ENCODE data around the gene KCNG2. TPM values are rescaled to one million over a fixed set of nuclear protein-coding genes. Genes with fewer than 3 reads are reported as not detected.
"Not testable (repeated sequence)": the region's sequence is repeated elsewhere in the genome, so short reads cannot be mapped to it uniquely, and the experiment has no call there.

KCNG2 gene
- polyA plus RNA-seq, 4 donors, result 0.11 to 0.55 (median 0.35) TPM

DNA sequence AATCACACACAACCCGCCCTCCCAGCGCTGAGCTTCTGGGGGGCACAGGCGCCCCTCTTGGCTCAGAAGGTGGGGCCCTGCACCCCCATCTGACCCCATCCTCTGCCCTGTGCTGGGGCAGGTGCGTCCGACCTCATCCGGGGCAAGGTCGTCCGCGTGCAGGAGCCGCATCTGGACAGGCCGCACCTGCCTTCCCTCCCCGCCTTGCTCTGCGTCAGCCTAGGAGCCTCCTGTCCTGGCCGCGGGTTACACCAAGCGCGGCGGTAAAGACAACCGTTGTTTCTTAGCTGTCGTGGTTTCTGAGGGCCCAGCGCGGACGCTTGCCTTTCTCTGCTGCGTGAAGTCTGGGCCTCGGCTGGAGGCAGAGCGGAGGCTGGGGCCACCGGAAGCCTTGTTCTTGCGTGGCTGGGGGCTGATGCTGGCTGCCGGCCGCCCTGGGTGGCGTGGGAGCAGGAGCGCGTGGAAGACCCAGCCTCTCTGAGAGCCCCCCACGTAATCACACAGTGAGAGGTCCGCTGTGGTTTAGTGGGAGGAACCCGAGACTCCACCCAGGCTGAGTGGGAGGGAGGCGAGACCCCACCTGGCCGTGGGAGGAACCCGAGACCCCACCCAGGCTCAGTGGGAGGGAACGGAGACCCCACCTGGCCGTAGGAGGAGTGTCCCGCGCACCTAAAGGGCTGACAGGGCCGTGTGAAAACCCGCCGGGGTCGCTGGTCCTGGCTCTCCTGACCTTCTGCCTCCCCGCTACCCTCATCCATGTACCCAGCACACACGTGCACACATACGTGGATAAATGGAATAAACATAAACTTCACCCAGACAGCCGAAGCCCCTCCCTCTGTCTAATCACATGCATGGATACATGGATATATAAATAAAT lies 51.8 kb downstream of the KCNG2 start:
- no peak for DNase-seq (ENCODE audit: low read depth in 4 of 4, low spot score in 2 of 4)

- no peak for DNase-seq (ENCODE audit: low read depth in 4 of 4, low spot score in 2 of 4)
These were observed 53.0 kb downstream of the KCNG2 start for GRCh38 chr18:79850731-79851130.

DNA sequence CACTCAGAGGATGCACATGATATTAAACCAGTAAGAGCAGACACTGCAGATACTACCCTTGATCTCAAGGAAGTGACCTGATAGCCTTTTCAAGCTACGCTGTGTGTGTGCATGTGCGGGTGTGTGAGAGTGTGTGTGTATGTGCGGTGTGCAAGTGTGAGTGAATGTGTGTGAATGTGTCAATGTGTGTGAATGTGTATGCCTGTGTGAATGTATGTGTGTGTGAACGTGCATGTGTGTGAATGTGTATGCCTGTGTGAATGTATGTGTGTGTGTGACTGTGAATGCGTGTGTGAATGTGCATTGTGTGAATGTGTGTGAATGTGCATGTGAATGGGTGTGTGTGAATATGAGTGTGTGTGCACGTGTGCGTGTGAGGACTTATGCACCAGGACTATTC lies 53.8 kb downstream of the KCNG2 start:
- DNase-seq (ENCODE audit: low read depth in 4 of 4, low spot score in 2 of 4), result no peak

GRCh38 chr18:79851950-79852349 lies 54.2 kb downstream of the KCNG2 start:
- no peak for DNase-seq (ENCODE audit: low read depth in 4 of 4, low spot score in 2 of 4)

GRCh38 chr18:79852561-79853302 lies 55.0 kb downstream of the KCNG2 start:
- no peak for DNase-seq (ENCODE audit: low read depth in 4 of 4, low spot score in 2 of 4)

DNA sequence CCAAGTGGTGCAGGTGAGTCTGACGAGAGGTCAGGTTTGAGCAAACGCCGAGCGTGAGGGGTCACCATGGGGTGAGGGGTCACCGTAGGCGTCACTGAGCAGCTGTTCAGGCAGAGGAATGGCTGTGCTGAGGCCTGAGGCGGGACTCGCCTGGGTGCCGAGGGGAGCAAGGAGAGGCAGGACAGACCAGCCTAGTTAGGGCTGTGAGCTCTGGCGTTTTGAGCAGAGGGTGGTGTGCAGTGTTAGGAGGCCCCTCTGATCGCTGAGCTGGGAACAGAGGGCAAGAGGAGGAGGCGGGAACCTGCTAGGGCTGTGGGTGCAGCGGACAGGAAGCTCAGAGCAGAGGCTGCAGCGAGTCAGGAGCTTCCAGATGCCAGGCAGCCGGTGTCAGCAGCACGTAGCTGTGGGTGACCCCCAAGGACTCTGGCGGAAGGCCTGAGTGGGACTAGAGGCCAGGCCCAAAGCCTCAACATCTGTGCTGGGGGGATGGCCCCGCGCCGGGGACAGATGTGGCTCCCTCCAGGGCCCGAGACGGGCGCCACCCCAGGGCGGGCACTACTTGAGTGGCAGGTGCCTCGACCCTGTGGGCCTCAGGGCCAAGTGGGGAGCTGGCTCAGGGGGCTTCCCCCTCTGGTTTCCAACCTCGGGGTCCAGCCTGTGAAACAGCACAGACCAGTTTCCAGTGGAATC lies 55.7 kb downstream of the KCNG2 start:
- no peak for DNase-seq (ENCODE audit: low read depth in 4 of 4, low spot score in 2 of 4)

GRCh38 chr18:79853993-79854364 lies 56.2 kb downstream of the KCNG2 start:
- DNase-seq (ENCODE audit: low read depth in 4 of 4, low spot score in 2 of 4), result no peak

DNA sequence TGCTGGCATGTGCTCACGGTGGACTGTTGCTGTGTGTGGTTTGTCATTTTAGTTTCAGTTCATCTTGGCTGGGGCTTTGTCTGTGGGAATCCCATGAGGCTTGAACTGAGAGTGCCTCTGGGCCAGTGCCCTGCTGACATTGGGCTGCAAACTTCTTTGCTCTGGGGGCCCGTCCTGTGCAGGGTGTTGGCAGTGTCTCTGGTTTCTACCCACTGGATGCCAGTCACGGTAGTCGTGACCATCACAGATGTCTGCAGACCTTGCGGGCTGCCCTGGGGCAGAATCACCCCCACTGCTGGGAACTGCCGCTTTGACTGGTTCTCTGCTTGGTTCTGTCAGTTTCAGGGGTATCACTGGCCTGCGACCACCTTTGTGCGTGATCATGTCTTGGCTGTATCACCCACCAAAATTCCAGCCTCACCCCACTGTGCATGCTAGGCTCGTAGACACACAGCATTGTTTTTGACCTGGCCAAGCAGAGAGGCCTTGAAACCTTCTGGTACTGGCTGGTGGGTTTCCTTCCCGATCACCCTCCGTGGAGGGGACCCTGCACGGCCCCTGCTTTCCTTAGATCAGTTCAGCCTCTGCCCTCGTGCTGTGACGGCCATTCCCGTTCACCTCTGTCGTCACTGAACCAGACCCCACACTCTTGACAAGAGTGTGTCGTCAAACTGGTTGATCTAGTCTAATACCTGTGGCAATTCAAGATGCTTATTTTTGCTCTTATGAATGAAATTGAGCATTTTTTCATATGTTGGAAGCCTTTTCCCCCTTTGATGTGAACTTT lies 57.6 kb downstream of the KCNG2 start:
- DNase-seq (ENCODE audit: low read depth in 4 of 4, low spot score in 2 of 4), result no peak

DNA sequence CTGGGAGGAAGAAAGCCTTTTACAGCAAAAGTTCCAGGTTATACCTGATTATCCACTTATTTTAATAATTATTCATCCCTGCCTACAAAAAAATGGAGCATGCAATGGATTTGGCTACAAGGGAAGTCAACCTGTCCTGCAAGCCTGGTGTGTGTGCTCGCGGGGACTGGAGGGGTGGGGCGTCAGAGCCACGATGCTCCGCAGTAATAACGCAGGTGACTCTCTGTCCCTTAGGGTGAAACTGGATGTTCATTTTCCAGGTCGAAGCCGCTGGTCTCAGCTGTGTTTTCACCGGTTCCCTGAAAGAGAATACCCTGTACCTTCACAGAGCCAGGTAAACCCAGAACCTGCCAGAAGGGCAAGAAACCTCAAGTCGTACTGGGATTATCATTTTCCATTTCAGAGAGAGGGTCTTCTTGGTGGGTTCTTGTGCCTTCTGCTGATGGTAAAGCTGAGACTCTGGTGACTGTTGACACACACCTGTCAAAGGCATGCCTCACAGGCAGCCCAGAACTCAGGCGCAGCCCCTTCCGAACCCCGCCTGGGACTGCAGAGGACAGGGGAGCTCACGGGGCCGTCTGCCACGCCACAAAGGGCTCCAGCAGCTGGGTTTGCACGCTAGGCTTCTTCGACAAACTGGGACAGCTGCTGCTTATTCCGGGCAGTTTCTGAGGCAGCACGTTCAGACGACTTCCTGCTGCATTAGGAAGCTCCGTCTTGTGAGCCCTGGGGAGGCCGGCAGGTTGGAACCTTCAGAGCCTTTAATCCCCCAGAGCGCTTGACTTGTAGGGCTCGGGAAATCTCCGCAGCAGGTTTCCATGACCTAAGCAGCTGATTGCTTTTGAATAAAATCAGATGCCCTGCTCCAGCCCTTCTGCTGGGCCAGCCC lies 58.6 kb downstream of the KCNG2 start:
- no peak for DNase-seq (ENCODE audit: low read depth in 4 of 4, low spot score in 2 of 4)

DNA sequence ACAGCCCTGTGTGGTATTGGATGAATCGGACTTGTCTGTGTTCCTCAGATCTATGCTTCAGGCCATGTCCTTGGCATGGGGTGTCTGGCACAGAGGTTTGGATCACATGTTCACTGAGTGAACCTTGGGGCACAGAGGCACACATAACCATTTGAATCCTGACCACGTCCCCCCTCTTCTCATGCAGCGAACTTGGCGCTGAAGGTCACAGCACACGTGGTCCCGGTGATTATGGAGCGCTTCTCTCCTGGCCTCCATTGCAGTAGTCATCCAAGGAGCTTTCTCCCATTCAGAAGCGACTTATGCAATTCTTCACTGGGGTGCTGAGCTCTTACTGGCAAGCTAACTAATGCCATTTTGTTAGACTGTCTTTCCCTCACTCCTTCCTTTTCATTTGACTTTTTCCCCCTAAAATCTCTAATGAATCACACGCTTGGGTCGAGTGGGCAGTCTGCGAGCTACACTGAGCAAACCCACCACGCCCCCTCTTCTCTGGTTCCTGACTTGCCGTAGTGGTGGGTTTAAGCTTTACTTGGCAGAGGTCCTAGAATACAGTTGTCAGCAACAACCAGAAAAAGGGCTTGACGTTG lies 59.4 kb downstream of the KCNG2 start:
- DNase-seq (ENCODE audit: low read depth in 4 of 4, low spot score in 2 of 4), result no peak

DNA sequence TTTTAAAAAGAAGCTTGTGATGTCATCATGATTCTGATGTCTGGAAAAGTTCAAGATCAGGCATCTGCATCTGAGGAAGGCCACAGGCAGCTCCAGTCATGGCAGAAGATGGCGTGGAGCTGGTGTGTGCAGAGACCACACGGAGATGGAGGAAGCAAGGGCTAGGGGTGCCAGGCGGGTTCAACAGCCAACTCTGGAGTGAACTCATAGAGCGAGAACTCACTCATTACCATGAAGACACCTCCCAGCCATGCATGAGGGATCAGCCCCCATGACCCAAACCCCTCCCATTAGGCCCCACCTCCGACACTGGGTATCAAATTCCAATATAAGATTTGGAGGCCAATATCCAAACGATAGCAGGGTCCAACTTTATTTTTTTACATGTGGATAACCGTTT lies 61.6 kb downstream of the KCNG2 start:
- DNase-seq (ENCODE audit: low read depth in 4 of 4, low spot score in 2 of 4), result no peak

- no peak for DNase-seq (ENCODE audit: low read depth in 4 of 4, low spot score in 2 of 4)
These were observed 63.9 kb downstream of the KCNG2 start for GRCh38 chr18:79861687-79862086.

- DNase-seq (ENCODE audit: low read depth in 4 of 4, low spot score in 2 of 4), result no peak
These were observed 64.8 kb downstream of the KCNG2 start for GRCh38 chr18:79862562-79862961.

GRCh38 chr18:79863161-79864005 lies 65.6 kb downstream of the KCNG2 start:
- no peak for DNase-seq (ENCODE audit: low read depth in 4 of 4, low spot score in 2 of 4)

DNA sequence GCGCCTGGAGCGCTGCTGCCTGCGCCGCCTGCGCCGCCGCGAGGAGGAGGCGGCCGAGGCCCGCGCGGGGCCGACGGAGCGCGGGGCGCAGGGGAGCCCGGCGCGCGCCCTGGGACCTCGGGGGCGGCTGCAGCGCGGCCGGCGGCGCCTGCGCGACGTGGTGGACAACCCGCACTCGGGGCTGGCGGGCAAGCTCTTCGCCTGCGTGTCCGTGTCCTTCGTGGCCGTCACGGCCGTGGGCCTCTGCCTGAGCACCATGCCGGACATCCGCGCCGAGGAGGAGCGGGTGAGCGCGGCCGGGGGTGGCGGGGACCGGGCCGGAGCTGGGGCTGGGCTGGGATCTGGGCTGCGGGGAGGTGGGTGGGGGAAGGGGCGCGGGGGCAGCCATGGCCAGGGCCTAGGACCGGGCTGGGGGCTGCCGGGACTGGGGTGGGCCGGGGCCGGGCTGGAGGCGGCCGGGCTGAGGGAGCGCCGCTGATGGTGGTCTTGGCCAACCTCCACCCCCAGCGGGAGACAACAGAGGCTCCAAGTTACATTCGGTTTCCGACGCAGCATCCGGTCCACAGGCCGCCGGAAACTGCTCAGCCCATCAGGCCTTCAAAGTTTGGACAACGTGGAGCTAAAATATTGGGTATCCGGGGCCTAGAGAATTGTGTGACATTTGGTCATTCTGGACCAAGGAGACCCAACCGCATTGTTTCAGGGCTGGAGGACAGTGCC lies 66.4 kb downstream of the KCNG2 start:
- no peak for DNase-seq (ENCODE audit: low read depth in 4 of 4, low spot score in 2 of 4)

GRCh38 chr18:79864955-79865354 lies 67.2 kb downstream of the KCNG2 start:
- DNase-seq (ENCODE audit: low read depth in 4 of 4, low spot score in 2 of 4), result not testable (repeated sequence)

GRCh38 chr18:79865951-79866350 lies 68.2 kb downstream of the KCNG2 start:
- not testable (repeated sequence) for DNase-seq (ENCODE audit: low read depth in 4 of 4, low spot score in 2 of 4)

Measured in left renal cortex interstitium (tissue), 4 donors.